SK-N-SH (cell line): Measurements from ENCODE around the gene PYCR2.

Source experiments
- CHD2 ChIP-seq: fragments of 150-350 bp; IDR thresholded peaks from 2 replicates; pipeline ENCODE4 v1.6.1; 2018; ENCODE audit warnings: low read length; ENCODE audit not compliant: partially characterized antibody
- CTCF ChIP-seq: fragments of 200-600 bp; sonication (generic); IDR thresholded peaks from 2 replicates; pipeline ENCODE4 v1.6.1; 2017; ENCODE audit warnings: antibody characterized with exemption, mild to moderate bottlenecking, moderate library complexity
- EP300 ChIP-seq, 2 experiments: IDR thresholded peaks; 2 replicates each; pipeline versions ENCODE4 v1.4.0 to v1.6.1; 2012; ENCODE audit warnings: borderline replicate concordance in 1 of 2, low read depth in 1 of 2, low read length in 1 of 2
- POLR2AphosphoS5 ChIP-seq: IDR thresholded peaks from 2 replicates; pipeline ENCODE4 v1.6.1; 2012; ENCODE audit warnings: low read depth, low read length

- no peak for TF ChIP-seq CHD2
- TF ChIP-seq CTCF, result no peak
- TF ChIP-seq POLR2AphosphoS5, result no peak
- no peak for TF ChIP-seq EP300 (IDR thresholded peaks at IDR 0.05; ENCODE audit: borderline replicate concordance in 1 of 2, low read depth in 1 of 2, low read length in 1 of 2)
These were observed 18.5 kb upstream of the PYCR2 start for GRCh38 chr1:225942574-225942973.
